MM.1S (cell line): Measurements from ENCODE around the gene EPHB1.

Experiments used
- DNase-seq: peaks from one replicate; pipeline ENCODE4 v3.0.0-alpha.2; 2015
- H2AFZ ChIP-seq: fragments of 300-600 bp; sonication (generic); 2 replicates; pipeline ENCODE4 v1.6.0; 2016; ENCODE audit warnings: antibody characterized with exemption, low read length
- H3F3A ChIP-seq: fragments of 300-600 bp; sonication (generic); 2 replicates; pipeline ENCODE4 v1.6.1; 2016; ENCODE audit warnings: mild to moderate bottlenecking, antibody characterized with exemption, low read length, moderate library complexity, mixed read lengths; ENCODE audit not compliant: insufficient read depth
- H3K27ac ChIP-seq: fragments of 300-600 bp; sonication (generic); 2 replicates; pipeline ENCODE4 v1.5.1; 2016; ENCODE audit warnings: mild to moderate bottlenecking, low read length
- H3K27me3 ChIP-seq: fragments of 300-600 bp; sonication (generic); replicated peaks from 2 replicates; pipeline ENCODE4 v1.6.0; 2016; ENCODE audit warnings: low read length; ENCODE audit not compliant: insufficient read depth
- H3K36me3 ChIP-seq: fragments of 300-600 bp; sonication (generic); replicated peaks from 2 replicates; pipeline ENCODE4 v1.6.1; 2016; ENCODE audit warnings: mild to moderate bottlenecking, low read length, mixed read lengths; ENCODE audit not compliant: insufficient read depth
- H3K4me1 ChIP-seq: fragments of 300-600 bp; sonication (generic); 2 replicates; pipeline ENCODE4 v1.6.1; 2016; ENCODE audit warnings: low read length, mixed read lengths
- H3K4me2 ChIP-seq: fragments of 300-600 bp; sonication (generic); 2 replicates; pipeline ENCODE4 v1.6.0; 2016; ENCODE audit warnings: low read depth, low read length
- H3K4me3 ChIP-seq: fragments of 300-600 bp; sonication (generic); 2 replicates; pipeline ENCODE4 v1.5.1; 2016; ENCODE audit warnings: low read length, mixed read lengths
- H3K79me2 ChIP-seq: fragments of 300-600 bp; sonication (generic); 2 replicates; pipeline ENCODE4 v1.6.1; 2016; ENCODE audit warnings: mixed run types, low read length, mixed read lengths
- H3K9ac ChIP-seq: fragments of 300-600 bp; sonication (generic); 2 replicates; pipeline ENCODE4 v1.6.1; 2016; ENCODE audit warnings: low read length, mixed read lengths
- H3K9me2 ChIP-seq: fragments of 300-600 bp; sonication (generic); replicated peaks from 2 replicates; pipeline ENCODE4 v1.6.1; 2016; ENCODE audit warnings: mild to moderate bottlenecking, low read length, mixed read lengths; ENCODE audit not compliant: insufficient read depth
- H3K9me3 ChIP-seq: fragments of 300-600 bp; sonication (generic); replicated peaks from 2 replicates; pipeline ENCODE4 v1.6.1; 2016; ENCODE audit warnings: mild to moderate bottlenecking, low read length, mixed read lengths; ENCODE audit not compliant: insufficient read depth
- H4K20me1 ChIP-seq: fragments of 300-600 bp; sonication (generic); 2 replicates; pipeline ENCODE4 v1.6.1; 2016; ENCODE audit warnings: mild to moderate bottlenecking, low read length, moderate library complexity, mixed read lengths; ENCODE audit not compliant: insufficient read depth
- CTCF ChIP-seq: fragments of 300-600 bp; sonication (generic); IDR thresholded peaks from 2 replicates; pipeline ENCODE4 v1.5.1; 2016; ENCODE audit warnings: antibody characterized with exemption, low read length, mixed read lengths
- EZH2 ChIP-seq: fragments of 300-600 bp; sonication (generic); optimal IDR thresholded peaks from 2 replicates; pipeline ENCODE3; 2017; ENCODE audit warnings: low read depth, mild to moderate bottlenecking, antibody characterized with exemption, low read length, mixed read lengths
- EZH2phosphoT487 ChIP-seq: fragments of 300-600 bp; sonication (generic); IDR thresholded peaks from 2 replicates; pipeline ENCODE4 v1.6.1; 2018; ENCODE audit warnings: antibody characterized with exemption, low read length

Gene EPHB1

GRCh38 chr3:134988666-134989065, 193.6 kb downstream of the EPHB1 start:
- H3K9me3 ChIP-seq, result no peaks in the 10 kb centered on the region

GRCh38 chr3:134991003-134991402, 195.9 kb downstream of the EPHB1 start:
- Histone ChIP-seq H3F3A (no peaks in the 10 kb centered on the region), H4K20me1 (no peaks in the 10 kb centered on the region), H2AFZ (no peak overlapping the region), H3K9ac (no peak overlapping the region), H3K79me2 (no peaks in the 10 kb centered on the region), H3K9me3 (no peaks in the 10 kb centered on the region), H3K4me1 (no peaks in the 10 kb centered on the region), H3K4me2 (no peak overlapping the region), H3K36me3 (no peaks in the 10 kb centered on the region), H3K4me3 (no peak overlapping the region), H3K27ac (no peak overlapping the region), H3K9me2 (no peaks in the 10 kb centered on the region), H3K27me3 (no peaks in the 10 kb centered on the region)
- TF ChIP-seq EZH2 (no peak), CTCF (no peak), EZH2phosphoT487 (no peak)
- no peak for DNase-seq

More at GRCh38 chr3:134988666-134989065, 193.6 kb downstream of the EPHB1 start:
- TF ChIP-seq EZH2 (no peak), CTCF (no peak), EZH2phosphoT487 (no peak)
- H3K9me2 ChIP-seq, result no peaks in the 10 kb centered on the region
- H3K4me1 ChIP-seq, result no peaks in the 10 kb centered on the region
- no peak overlapping the region for H3K4me2 ChIP-seq
- no peaks in the 10 kb centered on the region for H4K20me1 ChIP-seq
- no peak for DNase-seq
- no peaks in the 10 kb centered on the region for H3F3A ChIP-seq
- no peak overlapping the region for H3K27ac ChIP-seq
- H3K9ac ChIP-seq, result no peak overlapping the region
- H3K79me2 ChIP-seq, result no peaks in the 10 kb centered on the region
- no peaks in the 10 kb centered on the region for H3K36me3 ChIP-seq
- no peak overlapping the region for H3K4me3 ChIP-seq
- no peaks in the 10 kb centered on the region for H3K27me3 ChIP-seq
- H2AFZ ChIP-seq, result no peak overlapping the region

GRCh38 chr3:134991472-134992010, 196.5 kb downstream of the EPHB1 start:
- no peak overlapping the region for H3K9ac ChIP-seq
- no peaks in the 10 kb centered on the region for H3K36me3 ChIP-seq
- no peak overlapping the region for H3K4me2 ChIP-seq
- H3K79me2 ChIP-seq, result no peaks in the 10 kb centered on the region
- H3K27ac ChIP-seq, result no peak overlapping the region
- no peaks in the 10 kb centered on the region for H3K4me1 ChIP-seq
- no peaks in the 10 kb centered on the region for H4K20me1 ChIP-seq
- no peaks in the 10 kb centered on the region for H3F3A ChIP-seq
- no peak for TF ChIP-seq EZH2
- TF ChIP-seq CTCF, result no peak
- TF ChIP-seq EZH2phosphoT487, result no peak
- DNase-seq, result no peak
- H3K27me3 ChIP-seq, result no peaks in the 10 kb centered on the region
- H2AFZ ChIP-seq, result no peak overlapping the region
- no peaks in the 10 kb centered on the region for H3K9me3 ChIP-seq
- no peak overlapping the region for H3K4me3 ChIP-seq
- H3K9me2 ChIP-seq, result no peaks in the 10 kb centered on the region
